Neural progenitor cell (in vitro differentiated cells): Measurements from ENCODE around the gene GAS2. TPM values are rescaled to one million over a fixed set of nuclear protein-coding genes. Genes with fewer than 3 reads are reported as not detected.

ENCODE experiments used
- DNase-seq: peaks from one replicate; pipeline ENCODE4 v3.0.0-alpha.2; 2016; ENCODE audit warnings: low spot score
- H2AFZ ChIP-seq: fragments of 200-600 bp; sonication (generic); replicated peaks from 2 replicates; pipeline ENCODE4 v1.6.1; 2016; ENCODE audit warnings: antibody characterized with exemption
- H3F3A ChIP-seq: fragments of 200-600 bp; sonication (generic); 2 replicates; pipeline ENCODE4 v1.6.1; 2016; ENCODE audit warnings: antibody characterized with exemption, low read depth
- H3K27ac ChIP-seq: fragments of 200-600 bp; sonication (generic); 2 replicates; pipeline ENCODE4 v1.5.1; 2016; ENCODE audit warnings: mild to moderate bottlenecking
- H3K27me3 ChIP-seq: fragments of 200-600 bp; sonication (generic); 2 replicates; pipeline ENCODE4 v1.6.1; 2016; ENCODE audit warnings: mild to moderate bottlenecking, moderate library complexity
- H3K36me3 ChIP-seq: fragments of 200-600 bp; sonication (generic); 2 replicates; pipeline ENCODE4 v1.5.1; 2016
- H3K4me1 ChIP-seq: fragments of 200-600 bp; sonication (generic); 2 replicates; pipeline ENCODE4 v1.6.1; 2016; ENCODE audit warnings: mixed run types
- H3K4me2 ChIP-seq: fragments of 200-600 bp; sonication (generic); 2 replicates; pipeline ENCODE4 v1.6.1; 2016
- H3K4me3 ChIP-seq: fragments of 200-600 bp; sonication (generic); 2 replicates; pipeline ENCODE4 v1.5.1; 2016
- H3K79me2 ChIP-seq: fragments of 200-600 bp; sonication (generic); 2 replicates; pipeline ENCODE4 v1.6.1; 2016; ENCODE audit warnings: low read depth
- H3K9ac ChIP-seq: fragments of 200-600 bp; sonication (generic); 2 replicates; pipeline ENCODE4 v1.6.1; 2016
- H3K9me3 ChIP-seq: fragments of 200-600 bp; sonication (generic); 2 replicates; pipeline ENCODE4 v1.5.1; 2016; ENCODE audit warnings: low read depth
- H4K20me1 ChIP-seq: fragments of 200-600 bp; sonication (generic); 2 replicates; pipeline ENCODE4 v1.6.1; 2016; ENCODE audit warnings: low read depth
- H3K27ac Mint-ChIP-seq: 3 replicates; pipeline ENCODE4 v1.8.0; 2021; ENCODE audit warnings: mixed read lengths
- H3K27me3 Mint-ChIP-seq: 2 replicates; pipeline ENCODE4 v1.8.0; 2022; ENCODE audit warnings: low read depth, mild to moderate bottlenecking, inconsistent platforms, moderate library complexity, mixed read lengths; ENCODE audit not compliant: insufficient read depth
- H3K36me3 Mint-ChIP-seq: 3 replicates; pipeline ENCODE4 v1.8.0; 2021; ENCODE audit warnings: mixed read lengths
- H3K4me1 Mint-ChIP-seq: 3 replicates; pipeline ENCODE4 v1.8.0; 2021; ENCODE audit warnings: mixed read lengths
- H3K4me3 Mint-ChIP-seq: 3 replicates; pipeline ENCODE4 v1.8.0; 2021; ENCODE audit warnings: mild to moderate bottlenecking, moderate library complexity, mixed read lengths
- H3K9me3 Mint-ChIP-seq: 3 replicates; pipeline ENCODE4 v1.8.0; 2020; ENCODE audit warnings: mixed read lengths
- EZH2 ChIP-seq: fragments of 200-600 bp; sonication (generic); IDR thresholded peaks from 2 replicates; pipeline ENCODE4 v1.6.1; 2017; ENCODE audit warnings: antibody characterized with exemption, mild to moderate bottlenecking, moderate library complexity
- EZH2phosphoT487 ChIP-seq: fragments of 200-600 bp; sonication (generic); IDR thresholded peaks from 2 replicates; pipeline ENCODE4 v1.6.1; 2017; ENCODE audit warnings: antibody characterized with exemption
- total RNA-seq: library from RNA; depleted of rRNA; stranded (reverse); fragments of >200 nt; gene quantifications from 2 replicates; pipeline ENCODE4 v1.2.3, GENCODE V29; 2015; ENCODE audit warnings: low replicate concordance
- TF ChIP-seq, protein P1 (sequence below): fragments of 200-600 bp; sonication (generic); IDR thresholded peaks from 2 replicates; pipeline ENCODE4 v1.5.1; 2017; ENCODE audit warnings: antibody characterized with exemption, mild to moderate bottlenecking

Gene GAS2
- total RNA-seq, 1 donor from 2014 or later, result 6.4 TPM

DNA sequence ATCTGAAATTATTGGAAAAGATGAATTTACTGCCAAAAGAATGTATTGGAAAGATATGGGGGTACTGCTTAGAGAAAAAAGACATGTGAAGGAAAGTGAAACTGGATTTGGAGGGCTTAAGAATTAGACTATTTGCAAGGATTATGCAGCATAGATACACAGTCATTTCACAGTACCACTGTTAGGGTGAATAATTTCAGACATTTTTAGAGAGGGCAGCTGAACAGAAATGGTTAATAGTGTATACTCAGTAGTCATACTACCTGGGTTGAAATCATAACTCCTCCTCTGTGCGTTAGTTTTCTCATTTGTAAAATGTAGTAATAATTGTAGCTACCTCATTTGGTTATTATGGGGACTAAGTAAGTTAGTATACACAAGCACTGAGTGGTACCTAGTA lies 33.0 kb downstream of the GAS2 start:
- Mint-ChIP-seq H3K27ac (no peak overlapping the region), H3K4me3 (no peak overlapping the region)
- H3K9ac ChIP-seq, result no peak overlapping the region

GRCh38 chr11:22702031-22702430 lies 35.6 kb downstream of the GAS2 start:
- TF ChIP-seq, protein P1, sequence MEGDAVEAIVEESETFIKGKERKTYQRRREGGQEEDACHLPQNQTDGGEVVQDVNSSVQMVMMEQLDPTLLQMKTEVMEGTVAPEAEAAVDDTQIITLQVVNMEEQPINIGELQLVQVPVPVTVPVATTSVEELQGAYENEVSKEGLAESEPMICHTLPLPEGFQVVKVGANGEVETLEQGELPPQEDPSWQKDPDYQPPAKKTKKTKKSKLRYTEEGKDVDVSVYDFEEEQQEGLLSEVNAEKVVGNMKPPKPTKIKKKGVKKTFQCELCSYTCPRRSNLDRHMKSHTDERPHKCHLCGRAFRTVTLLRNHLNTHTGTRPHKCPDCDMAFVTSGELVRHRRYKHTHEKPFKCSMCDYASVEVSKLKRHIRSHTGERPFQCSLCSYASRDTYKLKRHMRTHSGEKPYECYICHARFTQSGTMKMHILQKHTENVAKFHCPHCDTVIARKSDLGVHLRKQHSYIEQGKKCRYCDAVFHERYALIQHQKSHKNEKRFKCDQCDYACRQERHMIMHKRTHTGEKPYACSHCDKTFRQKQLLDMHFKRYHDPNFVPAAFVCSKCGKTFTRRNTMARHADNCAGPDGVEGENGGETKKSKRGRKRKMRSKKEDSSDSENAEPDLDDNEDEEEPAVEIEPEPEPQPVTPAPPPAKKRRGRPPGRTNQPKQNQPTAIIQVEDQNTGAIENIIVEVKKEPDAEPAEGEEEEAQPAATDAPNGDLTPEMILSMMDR, result no peak
- TF ChIP-seq EZH2phosphoT487, result no peak
- no peak for TF ChIP-seq EZH2
- H3K9me3 ChIP-seq, result no peaks in the 10 kb centered on the region
- no peak overlapping the region for H3K4me3 Mint-ChIP-seq
- H3K4me1 Mint-ChIP-seq, result peaks cover 15% of the 10 kb centered on the region
- H3K79me2 ChIP-seq, result no peaks in the 10 kb centered on the region
- no peak overlapping the region for H3K4me2 ChIP-seq
- no peaks in the 10 kb centered on the region for H3K27me3 ChIP-seq
- no peak overlapping the region for H3K27ac ChIP-seq
- H3K27ac Mint-ChIP-seq, result no peak overlapping the region
- no peaks in the 10 kb centered on the region for H3F3A ChIP-seq
- no peaks in the 10 kb centered on the region for H3K9me3 Mint-ChIP-seq
- H3K4me1 ChIP-seq, result no peaks in the 10 kb centered on the region
- no peak overlapping the region for H2AFZ ChIP-seq
- no peaks in the 10 kb centered on the region for H4K20me1 ChIP-seq
- no peaks in the 10 kb centered on the region for H3K36me3 Mint-ChIP-seq
- H3K27me3 Mint-ChIP-seq, result no peaks in the 10 kb centered on the region
- H3K9ac ChIP-seq, result no peak overlapping the region
- no peak for DNase-seq
- H3K36me3 ChIP-seq, result no peaks in the 10 kb centered on the region
- H3K4me3 ChIP-seq, result no peak overlapping the region

More for the DNA sequence above, 33.0 kb downstream of the GAS2 start:
- Histone ChIP-seq H2AFZ (no peak overlapping the region), H3K4me2 (no peak overlapping the region), H3K4me3 (no peak overlapping the region), H3K79me2 (no peaks in the 10 kb centered on the region), H3K27ac (no peak overlapping the region), H3F3A (no peaks in the 10 kb centered on the region), H3K4me1 (peaks cover 3% of the 10 kb centered on the region), H4K20me1 (no peaks in the 10 kb centered on the region), H3K9me3 (no peaks in the 10 kb centered on the region), H3K36me3 (no peaks in the 10 kb centered on the region), H3K27me3 (no peaks in the 10 kb centered on the region)
- H3K9me3 Mint-ChIP-seq, result no peaks in the 10 kb centered on the region
- H3K27me3 Mint-ChIP-seq, result no peaks in the 10 kb centered on the region
- no peaks in the 10 kb centered on the region for H3K36me3 Mint-ChIP-seq
- no peak for DNase-seq
- TF ChIP-seq EZH2phosphoT487 (no peak), EZH2 (no peak)
- TF ChIP-seq, protein P1, result no peak
- peaks cover 15% of the 10 kb centered on the region for H3K4me1 Mint-ChIP-seq

- no peak overlapping the region for H3K9ac ChIP-seq
- Mint-ChIP-seq H3K27ac (peak overlapping the region; percentile 54), H3K9me3 (no peaks in the 10 kb centered on the region), H3K27me3 (no peaks in the 10 kb centered on the region), H3K4me3 (no peak overlapping the region), H3K36me3 (no peaks in the 10 kb centered on the region), H3K4me1 (peaks cover 15% of the 10 kb centered on the region)
- no peaks in the 10 kb centered on the region for H3F3A ChIP-seq
- no peaks in the 10 kb centered on the region for H4K20me1 ChIP-seq
- DNase-seq, result peak; percentile 3
- H3K9me3 ChIP-seq, result no peaks in the 10 kb centered on the region
- no peaks in the 10 kb centered on the region for H3K27me3 ChIP-seq
- no peak overlapping the region for H3K4me3 ChIP-seq
- H3K4me1 ChIP-seq, result no peaks in the 10 kb centered on the region
- H3K36me3 ChIP-seq, result no peaks in the 10 kb centered on the region
- H3K27ac ChIP-seq, result no peak overlapping the region
- TF ChIP-seq EZH2 (no peak), EZH2phosphoT487 (no peak)
- TF ChIP-seq, protein P1, result no peak
- no peak overlapping the region for H2AFZ ChIP-seq
- H3K79me2 ChIP-seq, result no peaks in the 10 kb centered on the region
- H3K4me2 ChIP-seq, result no peak overlapping the region
These were observed 36.6 kb downstream of the GAS2 start for GRCh38 chr11:22703040-22703439.

GRCh38 chr11:22703591-22703990 lies 37.2 kb downstream of the GAS2 start:
- no peak overlapping the region for H2AFZ ChIP-seq

More at GRCh38 chr11:22703591-22703990, 37.2 kb downstream of the GAS2 start:
- no peaks in the 10 kb centered on the region for H3K4me1 ChIP-seq
- no peaks in the 10 kb centered on the region for H3K79me2 ChIP-seq
- H3K27ac ChIP-seq, result no peak overlapping the region
- no peaks in the 10 kb centered on the region for H3K36me3 ChIP-seq
- H3K27me3 Mint-ChIP-seq, result no peaks in the 10 kb centered on the region
- H3K27ac Mint-ChIP-seq, result no peak overlapping the region
- peaks cover 15% of the 10 kb centered on the region for H3K4me1 Mint-ChIP-seq
- no peaks in the 10 kb centered on the region for H3F3A ChIP-seq
- no peaks in the 10 kb centered on the region for H3K9me3 Mint-ChIP-seq
- H3K36me3 Mint-ChIP-seq, result no peaks in the 10 kb centered on the region
- no peak overlapping the region for H3K4me2 ChIP-seq
- H3K4me3 Mint-ChIP-seq, result no peak overlapping the region
- no peaks in the 10 kb centered on the region for H4K20me1 ChIP-seq
- no peak for TF ChIP-seq EZH2phosphoT487
- TF ChIP-seq, protein P1, result no peak
- TF ChIP-seq EZH2, result no peak
- H3K9me3 ChIP-seq, result no peaks in the 10 kb centered on the region
- H3K27me3 ChIP-seq, result no peaks in the 10 kb centered on the region
- H3K4me3 ChIP-seq, result no peak overlapping the region
- no peak for DNase-seq
- no peak overlapping the region for H3K9ac ChIP-seq
